Measurements from ENCODE around the gene DENND6B.

DNA sequence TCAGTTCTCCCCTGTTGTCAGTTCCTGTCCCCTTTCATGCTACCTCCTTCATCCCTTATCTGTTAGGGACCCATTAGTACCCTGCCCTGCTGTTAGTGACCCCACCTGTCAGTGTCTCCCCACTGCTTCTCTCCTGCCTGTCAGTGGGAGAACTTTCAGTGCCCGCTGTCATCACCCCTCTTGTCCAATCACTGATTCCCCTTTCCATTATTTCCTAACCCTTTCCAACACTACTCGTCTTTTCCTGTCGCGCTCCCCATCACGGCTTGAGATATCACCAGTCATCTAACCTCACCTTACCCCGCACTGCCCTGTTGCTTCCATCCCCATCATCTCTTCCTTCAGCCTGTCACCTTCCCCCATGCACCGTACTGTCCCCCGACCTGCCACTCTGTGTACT, 20.3 kb upstream of the DENND6B start:
- TF ChIP-seq, protein P1, sequence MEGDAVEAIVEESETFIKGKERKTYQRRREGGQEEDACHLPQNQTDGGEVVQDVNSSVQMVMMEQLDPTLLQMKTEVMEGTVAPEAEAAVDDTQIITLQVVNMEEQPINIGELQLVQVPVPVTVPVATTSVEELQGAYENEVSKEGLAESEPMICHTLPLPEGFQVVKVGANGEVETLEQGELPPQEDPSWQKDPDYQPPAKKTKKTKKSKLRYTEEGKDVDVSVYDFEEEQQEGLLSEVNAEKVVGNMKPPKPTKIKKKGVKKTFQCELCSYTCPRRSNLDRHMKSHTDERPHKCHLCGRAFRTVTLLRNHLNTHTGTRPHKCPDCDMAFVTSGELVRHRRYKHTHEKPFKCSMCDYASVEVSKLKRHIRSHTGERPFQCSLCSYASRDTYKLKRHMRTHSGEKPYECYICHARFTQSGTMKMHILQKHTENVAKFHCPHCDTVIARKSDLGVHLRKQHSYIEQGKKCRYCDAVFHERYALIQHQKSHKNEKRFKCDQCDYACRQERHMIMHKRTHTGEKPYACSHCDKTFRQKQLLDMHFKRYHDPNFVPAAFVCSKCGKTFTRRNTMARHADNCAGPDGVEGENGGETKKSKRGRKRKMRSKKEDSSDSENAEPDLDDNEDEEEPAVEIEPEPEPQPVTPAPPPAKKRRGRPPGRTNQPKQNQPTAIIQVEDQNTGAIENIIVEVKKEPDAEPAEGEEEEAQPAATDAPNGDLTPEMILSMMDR (IDR thresholded peaks at IDR 0.05; ENCODE audit: low read depth, low read length): no peak
- TF ChIP-seq POLR2A (IDR thresholded peaks at IDR 0.05; ENCODE audit: extremely low read depth, insufficient read length) (no peak), MYC (IDR thresholded peaks at IDR 0.05; ENCODE audit: low read depth, low read length) (no peak), MAX (IDR thresholded peaks at IDR 0.05; ENCODE audit: low read depth, low read length) (no peak)
